DOHH2 (cell line): ENCODE data around the gene PGGHG.

Experiments used
- EZH2phosphoT487 ChIP-seq: fragments of 200-600 bp; sonication (generic); IDR thresholded peaks from 2 replicates; pipeline ENCODE4 v1.6.1; 2017; ENCODE audit warnings: borderline replicate concordance, mild to moderate bottlenecking, antibody characterized with exemption, low read length, moderate library complexity, mixed read lengths
- TF ChIP-seq, protein P1 (sequence below): fragments of 200-600 bp; sonication (generic); IDR thresholded peaks from one replicate; pipeline ENCODE4 v1.5.1; 2014; ENCODE audit warnings: antibody characterized with exemption, mild to moderate bottlenecking, low read depth, low read length; ENCODE audit not compliant: poor library complexity, severe bottlenecking

DNA sequence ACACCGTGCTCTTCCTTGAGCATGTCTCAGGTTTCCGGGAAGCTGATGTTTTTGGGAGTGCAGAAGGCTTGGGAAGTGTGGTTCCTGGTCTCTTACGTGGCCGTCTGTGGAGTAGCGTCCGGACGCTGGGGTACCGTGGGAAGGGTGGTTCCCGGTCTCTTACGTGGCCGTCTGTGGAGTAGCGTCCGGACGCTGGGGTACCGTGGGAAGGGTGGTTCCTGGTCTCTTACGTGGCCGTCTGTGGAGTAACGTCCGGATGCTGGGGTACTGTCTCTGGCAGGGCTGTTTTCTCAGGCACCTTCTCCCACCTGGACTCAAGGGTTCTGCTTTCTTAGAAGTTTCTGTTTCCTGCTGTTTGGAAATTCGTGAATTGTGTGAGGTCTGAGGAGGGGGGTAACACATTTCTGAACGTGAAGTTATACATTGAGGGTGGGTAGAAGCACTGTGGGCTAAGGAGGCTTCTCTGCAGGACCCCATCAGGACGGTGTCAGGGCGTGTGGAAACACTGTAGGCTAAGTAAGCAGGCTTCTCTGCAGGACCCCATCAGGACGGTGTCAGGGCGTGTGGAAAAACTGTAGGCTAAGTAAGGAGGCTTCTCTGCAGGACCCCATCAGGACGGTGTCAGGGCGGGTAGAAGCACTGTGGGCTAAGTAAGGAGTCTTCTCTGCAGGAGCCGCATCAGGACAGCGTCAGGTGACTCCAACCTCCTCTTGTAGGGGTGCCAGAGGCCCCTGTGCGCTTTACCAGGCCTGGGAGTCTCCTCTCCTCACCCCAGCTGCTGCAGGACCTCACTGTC, 37.1 kb downstream of the PGGHG start:
- TF ChIP-seq, protein P1, sequence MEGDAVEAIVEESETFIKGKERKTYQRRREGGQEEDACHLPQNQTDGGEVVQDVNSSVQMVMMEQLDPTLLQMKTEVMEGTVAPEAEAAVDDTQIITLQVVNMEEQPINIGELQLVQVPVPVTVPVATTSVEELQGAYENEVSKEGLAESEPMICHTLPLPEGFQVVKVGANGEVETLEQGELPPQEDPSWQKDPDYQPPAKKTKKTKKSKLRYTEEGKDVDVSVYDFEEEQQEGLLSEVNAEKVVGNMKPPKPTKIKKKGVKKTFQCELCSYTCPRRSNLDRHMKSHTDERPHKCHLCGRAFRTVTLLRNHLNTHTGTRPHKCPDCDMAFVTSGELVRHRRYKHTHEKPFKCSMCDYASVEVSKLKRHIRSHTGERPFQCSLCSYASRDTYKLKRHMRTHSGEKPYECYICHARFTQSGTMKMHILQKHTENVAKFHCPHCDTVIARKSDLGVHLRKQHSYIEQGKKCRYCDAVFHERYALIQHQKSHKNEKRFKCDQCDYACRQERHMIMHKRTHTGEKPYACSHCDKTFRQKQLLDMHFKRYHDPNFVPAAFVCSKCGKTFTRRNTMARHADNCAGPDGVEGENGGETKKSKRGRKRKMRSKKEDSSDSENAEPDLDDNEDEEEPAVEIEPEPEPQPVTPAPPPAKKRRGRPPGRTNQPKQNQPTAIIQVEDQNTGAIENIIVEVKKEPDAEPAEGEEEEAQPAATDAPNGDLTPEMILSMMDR: no peak
- no peak for TF ChIP-seq EZH2phosphoT487
